ENCODE data around the gene BAIAP2L2. TPM values are rescaled to one million over a fixed set of nuclear protein-coding genes. Genes with fewer than 3 reads are reported as not detected.

Gene BAIAP2L2
- total and polyA plus RNA-seq, 2 of the 4 experiments (the other 2 are of a cell fraction), result 0.18 to 0.46 TPM

DNA sequence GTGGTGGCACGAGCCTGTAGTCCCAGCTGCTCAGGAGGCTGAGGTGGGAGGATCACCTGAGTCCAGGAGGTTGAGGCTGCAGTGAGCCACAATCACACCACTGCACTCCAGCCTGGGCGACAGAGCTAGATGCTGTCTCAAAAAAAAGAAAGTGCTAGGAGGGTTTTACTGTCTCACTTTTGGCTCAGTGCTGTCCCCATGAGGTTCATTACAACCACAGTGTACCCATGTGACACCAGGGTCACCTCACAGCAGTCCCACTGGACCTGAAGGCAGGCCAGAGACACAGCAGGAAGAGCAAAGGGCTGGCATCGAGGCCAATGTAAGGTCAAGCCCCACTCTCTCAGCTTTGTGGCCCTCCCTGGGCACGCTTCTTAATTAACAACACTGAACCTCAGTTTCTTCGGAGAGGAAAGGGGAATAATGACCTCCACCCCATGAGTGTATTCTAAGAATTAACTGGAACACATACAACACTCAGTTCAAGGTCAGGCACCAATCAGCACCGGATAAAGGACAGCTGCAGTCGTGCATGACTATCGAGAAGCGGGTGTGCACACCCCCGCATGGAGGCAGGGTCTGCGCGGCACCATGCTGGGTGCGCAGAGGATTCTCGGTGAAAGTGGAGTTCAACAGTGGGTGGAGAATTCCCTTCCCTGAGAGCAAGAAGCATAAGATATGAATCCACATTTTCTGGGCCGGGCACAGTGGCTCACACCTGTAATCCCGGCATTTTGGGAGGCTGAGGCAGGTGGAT is 30.9 kb upstream of the BAIAP2L2 start:
- WGBS, 2 experiments (ENCODE audit: extremely low coverage in 2 of 2, insufficient read length in 1 of 2), result 67% methylated on average over 1 of the region's 16 CpGs; no CpG with 5 or more reads in 1 of the 2 experiments

More for the DNA sequence above, 30.9 kb upstream of the BAIAP2L2 start:
- Histone ChIP-seq H3K79me1 (ENCODE audit: low read depth in 1 of 2, low read length in 2 of 2) (no peaks in the 10 kb centered on the region), H2AK9ac (replicated peaks; ENCODE audit: low read depth, low read length, poor library complexity) (no peak overlapping the region), H4K8ac (ENCODE audit: low read depth in 2 of 2, low read length in 2 of 2) (no peak overlapping the region), H3K9me3 (ENCODE audit: control insufficient read depth, insufficient read depth, low read length) (no peaks in the 10 kb centered on the region), H2BK15ac (ENCODE audit: low read depth, low read length) (no peak overlapping the region), H2AFZ (replicated peaks; ENCODE audit: low read length, poor library complexity) (no peak overlapping the region), H3K36me3 (ENCODE audit: control insufficient read depth, insufficient read depth, low read length) (no peaks in the 10 kb centered on the region), H3K4me3 (ENCODE audit: insufficient read depth, low read depth, low read length) (no peak overlapping the region), H3K27me3 (ENCODE audit: control insufficient read depth, insufficient read depth, low read length) (no peaks in the 10 kb centered on the region), H2BK120ac (ENCODE audit: low read depth, low read length) (no peak overlapping the region), H2BK20ac (ENCODE audit: low read depth, low read length) (no peak overlapping the region), H3K56ac (ENCODE audit: extremely low read depth, insufficient read depth, low read length) (no peak overlapping the region), H3K18ac (ENCODE audit: low read depth, low read length) (no peak overlapping the region), H2BK5ac (ENCODE audit: low read depth, low read length, poor library complexity, severe bottlenecking) (no peak overlapping the region), H3K9ac (ENCODE audit: low read depth, low read length) (no peak overlapping the region), H4K91ac (ENCODE audit: insufficient read depth, low read depth, low read length) (no peak overlapping the region), H2AK5ac (ENCODE audit: low read depth, low read length) (no peak overlapping the region), H3K14ac (replicated peaks; ENCODE audit: low read depth, low read length) (no peak overlapping the region), H3K4me1 (ENCODE audit: control insufficient read depth, insufficient read depth, low read length) (peaks cover 3% of the 10 kb centered on the region), H3K9me1 (ENCODE audit: insufficient read depth, low read length) (peaks cover 7% of the 10 kb centered on the region; the same call in 1 of the 2 replicates), H4K20me1 (ENCODE audit: insufficient read depth, low read length) (no peaks in the 10 kb centered on the region), H3K23ac (ENCODE audit: low read depth, low read length) (no peak overlapping the region), H3K4ac (ENCODE audit: low read depth, low read length) (no peak overlapping the region), H4K5ac (ENCODE audit: low read depth, low read length) (no peak overlapping the region), H3K4me2 (ENCODE audit: low read depth, low read length) (no peak overlapping the region), H3K27ac (ENCODE audit: insufficient read depth, low read length) (no peak overlapping the region)
- intact Hi-C loops (cut with micrococcal nuclease), result no loop called here
- ATAC-seq (ENCODE audit: low read depth) (no peak), DNase-seq (no peak)
- in situ Hi-C loops (cut with MboI; ENCODE audit: low sequenced_read_pairs), result no loop called here
- TF ChIP-seq MAZ (IDR thresholded peaks at IDR 0.05; ENCODE audit: borderline replicate concordance, low read depth, low read length), result no peak
- TF ChIP-seq RAD21 (IDR thresholded peaks at IDR 0.05; ENCODE audit: low read length), result no peak
- TF ChIP-seq NFE2L2 (IDR thresholded peaks at IDR 0.05; ENCODE audit: low read depth, low read length), result no peak
- no peak for TF ChIP-seq CHD1 (IDR thresholded peaks at IDR 0.05; ENCODE audit: low read depth, low read length)
- no peak for TF ChIP-seq FOS (IDR thresholded peaks at IDR 0.05; ENCODE audit: low read depth, low read length)
- TF ChIP-seq, protein P1, sequence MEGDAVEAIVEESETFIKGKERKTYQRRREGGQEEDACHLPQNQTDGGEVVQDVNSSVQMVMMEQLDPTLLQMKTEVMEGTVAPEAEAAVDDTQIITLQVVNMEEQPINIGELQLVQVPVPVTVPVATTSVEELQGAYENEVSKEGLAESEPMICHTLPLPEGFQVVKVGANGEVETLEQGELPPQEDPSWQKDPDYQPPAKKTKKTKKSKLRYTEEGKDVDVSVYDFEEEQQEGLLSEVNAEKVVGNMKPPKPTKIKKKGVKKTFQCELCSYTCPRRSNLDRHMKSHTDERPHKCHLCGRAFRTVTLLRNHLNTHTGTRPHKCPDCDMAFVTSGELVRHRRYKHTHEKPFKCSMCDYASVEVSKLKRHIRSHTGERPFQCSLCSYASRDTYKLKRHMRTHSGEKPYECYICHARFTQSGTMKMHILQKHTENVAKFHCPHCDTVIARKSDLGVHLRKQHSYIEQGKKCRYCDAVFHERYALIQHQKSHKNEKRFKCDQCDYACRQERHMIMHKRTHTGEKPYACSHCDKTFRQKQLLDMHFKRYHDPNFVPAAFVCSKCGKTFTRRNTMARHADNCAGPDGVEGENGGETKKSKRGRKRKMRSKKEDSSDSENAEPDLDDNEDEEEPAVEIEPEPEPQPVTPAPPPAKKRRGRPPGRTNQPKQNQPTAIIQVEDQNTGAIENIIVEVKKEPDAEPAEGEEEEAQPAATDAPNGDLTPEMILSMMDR (conservative IDR thresholded peaks at IDR 0.05; ENCODE audit: low read depth, low read length), result no peak
- TF ChIP-seq MAFK (IDR thresholded peaks at IDR 0.05; ENCODE audit: low read depth, low read length), result no peak
- TF ChIP-seq, protein P2, sequence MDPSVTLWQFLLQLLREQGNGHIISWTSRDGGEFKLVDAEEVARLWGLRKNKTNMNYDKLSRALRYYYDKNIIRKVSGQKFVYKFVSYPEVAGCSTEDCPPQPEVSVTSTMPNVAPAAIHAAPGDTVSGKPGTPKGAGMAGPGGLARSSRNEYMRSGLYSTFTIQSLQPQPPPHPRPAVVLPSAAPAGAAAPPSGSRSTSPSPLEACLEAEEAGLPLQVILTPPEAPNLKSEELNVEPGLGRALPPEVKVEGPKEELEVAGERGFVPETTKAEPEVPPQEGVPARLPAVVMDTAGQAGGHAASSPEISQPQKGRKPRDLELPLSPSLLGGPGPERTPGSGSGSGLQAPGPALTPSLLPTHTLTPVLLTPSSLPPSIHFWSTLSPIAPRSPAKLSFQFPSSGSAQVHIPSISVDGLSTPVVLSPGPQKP (IDR thresholded peaks at IDR 0.05; ENCODE audit: borderline replicate concordance, low read depth, low read length), result no peak
- TF ChIP-seq POLR2A (IDR thresholded peaks at IDR 0.05; ENCODE audit: low read depth, low read length), result no peak
- TF ChIP-seq MXI1 (IDR thresholded peaks at IDR 0.05; ENCODE audit: borderline replicate concordance, low read depth, low read length), result no peak
- TF ChIP-seq RFX5 (IDR thresholded peaks at IDR 0.05; ENCODE audit: low read depth, low read length), result no peak
- TF ChIP-seq USF2 (IDR thresholded peaks at IDR 0.05; ENCODE audit: low read depth, low read length), result no peak
- TF ChIP-seq SMC3 (IDR thresholded peaks at IDR 0.05; ENCODE audit: low read depth, low read length), result no peak
- no peak for TF ChIP-seq BHLHE40 (IDR thresholded peaks at IDR 0.05; ENCODE audit: low read depth, low read length)
- TF ChIP-seq RCOR1 (IDR thresholded peaks at IDR 0.05; ENCODE audit: insufficient replicate concordance, low read length), result no peak
- no peak for TF ChIP-seq CEBPB (IDR thresholded peaks at IDR 0.05; ENCODE audit: low read depth, low read length)
- CTCF ChIA-PET, result interaction anchor here (0.6 kb wide), 1 partner anchor 274 kb away, joined by 4 read pairs; no protein-coding TSS in a partner anchor
- POLR2A ChIA-PET (ENCODE audit: unreplicated experiment), result no interaction called here
- dilution Hi-C loops (cut with HindIII; ENCODE audit: low sequenced_read_pairs, unreplicated experiment), result no loop called here
- BruUV-seq (replicated peaks), result no TSS peak

Data from IMR-90 (cell line).